Activated T-helper 17 cell treated with anti-CD3 and anti-CD28 coated beads, Interleukin-2, amount 50 U/mL, for 72 hours (primary cell): Measurements from ENCODE around the gene TMEM238L. TPM values are rescaled to one million over a fixed set of nuclear protein-coding genes. Genes with fewer than 3 reads are reported as not detected.

Experiments used
- ATAC-seq: fragments of 150-1000 bp; cut with Tn5 transposase; replicated peaks from 2 replicates; pipeline ENCODE4 v1.10.0; 2021; ENCODE audit warnings: mild to moderate bottlenecking, moderate library complexity
- H3K27ac Mint-ChIP-seq: one replicate; pipeline ENCODE4 v1.8.0; 2022; ENCODE audit warnings: mixed read lengths
- H3K27me3 Mint-ChIP-seq: one replicate; pipeline ENCODE4 v1.8.0; 2022; ENCODE audit warnings: mixed read lengths
- H3K36me3 Mint-ChIP-seq: one replicate; pipeline ENCODE4 v1.8.0; 2022; ENCODE audit warnings: low read depth, mild to moderate bottlenecking, mixed read lengths
- H3K4me1 Mint-ChIP-seq: one replicate; pipeline ENCODE4 v1.8.0; 2022; ENCODE audit warnings: mixed read lengths
- H3K4me3 Mint-ChIP-seq: one replicate; pipeline ENCODE4 v1.8.0; 2022; ENCODE audit warnings: mild to moderate bottlenecking, mixed read lengths
- H3K9me3 Mint-ChIP-seq: one replicate; pipeline ENCODE4 v1.8.0; 2022; ENCODE audit warnings: mixed read lengths
- total RNA-seq, 2 donors: library from RNA; stranded (reverse); gene quantifications; one replicate each; pipeline ENCODE4 v1.2.3, GENCODE V29; 2022

TMEM238L gene
- total RNA-seq, 2 donors from 2014 or later = not detected

DNA sequence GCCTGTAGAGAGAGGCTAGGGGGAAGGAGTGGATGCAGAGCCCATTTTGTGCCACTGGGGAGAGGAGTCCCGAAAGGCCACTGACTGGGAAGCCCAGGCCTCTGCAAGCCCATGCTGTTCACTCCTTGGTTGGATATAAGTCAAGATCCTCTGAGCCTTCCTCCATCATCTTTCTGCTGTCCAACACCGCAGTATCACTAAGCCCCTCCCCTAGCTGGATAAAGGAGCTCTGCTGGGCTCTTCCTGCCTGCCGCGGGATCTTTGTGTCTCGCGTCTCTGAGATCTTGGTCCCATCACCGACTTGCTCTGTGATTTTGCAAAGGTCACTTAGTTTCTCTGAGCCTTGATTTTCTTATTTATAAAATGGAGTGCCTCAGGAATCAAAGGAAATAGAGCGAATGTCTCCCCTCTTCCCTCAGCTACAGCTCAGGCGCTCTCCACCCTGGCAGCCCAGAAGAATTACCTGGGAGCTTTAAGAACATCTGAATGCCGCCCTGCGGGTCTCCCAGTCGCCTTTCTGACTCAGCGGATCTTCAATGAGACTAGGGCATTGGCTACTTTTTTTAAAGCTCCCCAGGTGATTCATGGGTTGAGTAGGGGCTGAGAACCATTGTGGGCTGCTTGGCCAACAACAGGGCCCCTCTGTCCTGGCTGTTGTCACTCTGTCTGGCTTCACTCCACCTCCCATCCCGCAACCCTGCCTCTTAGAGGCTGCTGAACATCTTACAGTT is 48.9 kb downstream of the TMEM238L start:
- no peak for ATAC-seq
- Mint-ChIP-seq H3K36me3 (no peaks in the 10 kb centered on the region), H3K4me1 (no peaks in the 10 kb centered on the region), H3K4me3 (no peak overlapping the region), H3K9me3 (no peaks in the 10 kb centered on the region), H3K27ac (peak overlapping the region; percentile 4), H3K27me3 (no peaks in the 10 kb centered on the region)

DNA sequence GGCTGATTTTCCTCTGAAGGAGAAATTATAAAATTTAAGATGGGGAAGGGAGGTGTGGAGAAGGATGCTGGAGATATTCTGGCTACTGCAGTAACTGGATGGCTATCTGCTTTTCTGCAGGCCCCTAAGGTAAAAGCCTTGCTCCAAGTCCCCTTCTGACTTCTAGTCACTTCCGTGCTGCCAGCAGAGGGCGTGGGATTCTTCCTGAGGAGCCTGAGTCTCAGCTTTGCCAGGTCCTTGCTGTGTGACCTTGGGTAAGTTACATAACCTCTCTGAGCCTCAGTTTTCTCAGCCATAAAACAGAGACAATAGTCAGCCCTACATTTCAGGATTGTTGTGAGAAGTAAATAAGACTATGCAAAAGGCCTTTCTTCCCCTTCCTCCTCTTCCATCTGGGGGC is 49.8 kb downstream of the TMEM238L start:
- no peaks in the 10 kb centered on the region for H3K9me3 Mint-ChIP-seq
- no peak overlapping the region for H3K27ac Mint-ChIP-seq
- H3K36me3 Mint-ChIP-seq = no peaks in the 10 kb centered on the region
- no peaks in the 10 kb centered on the region for H3K27me3 Mint-ChIP-seq
- no peaks in the 10 kb centered on the region for H3K4me1 Mint-ChIP-seq
- peak; percentile 37 for ATAC-seq
- no peak overlapping the region for H3K4me3 Mint-ChIP-seq

DNA sequence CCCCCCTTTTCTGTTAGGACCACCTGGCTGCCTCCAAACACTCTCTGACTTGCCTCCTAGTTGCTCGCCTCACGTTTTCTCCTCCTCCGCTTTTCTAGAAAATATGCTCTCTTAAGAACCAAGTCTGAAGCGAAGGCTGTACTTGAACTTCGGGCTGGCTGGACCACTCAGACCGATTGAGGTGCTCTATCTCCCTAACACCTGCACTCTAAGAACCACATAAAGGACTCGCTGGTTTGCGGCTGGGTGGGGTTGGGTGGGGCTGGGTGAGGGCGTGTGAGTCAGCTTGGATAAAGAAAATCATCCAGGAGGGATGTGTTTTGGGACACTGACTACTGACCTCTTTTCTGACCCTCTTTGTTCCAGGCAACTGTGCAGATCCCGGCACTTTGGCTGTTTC is 51.2 kb downstream of the TMEM238L start:
- Mint-ChIP-seq H3K27me3 (no peaks in the 10 kb centered on the region), H3K36me3 (no peaks in the 10 kb centered on the region), H3K4me1 (no peaks in the 10 kb centered on the region), H3K9me3 (no peaks in the 10 kb centered on the region), H3K27ac (no peak overlapping the region), H3K4me3 (no peak overlapping the region)
- no peak for ATAC-seq

DNA sequence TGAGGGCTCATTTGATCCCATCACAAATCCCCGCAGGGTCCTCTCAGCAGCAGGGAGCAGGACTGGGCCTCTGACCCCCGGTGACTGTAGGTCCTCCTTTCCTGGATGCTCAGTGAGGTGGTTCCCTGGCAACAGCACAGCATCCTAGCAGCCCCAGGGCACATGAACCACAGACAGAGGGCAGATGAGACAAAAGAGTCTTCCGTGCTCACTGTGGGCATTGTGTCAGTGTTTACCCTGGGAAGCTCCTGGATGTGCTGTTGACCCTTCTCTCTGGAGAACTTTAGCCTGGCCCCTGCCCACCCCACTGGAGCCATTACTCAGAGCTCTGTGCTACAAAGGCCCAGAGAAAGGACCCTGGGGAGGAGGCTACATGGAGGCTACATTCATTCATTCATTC is 52.3 kb downstream of the TMEM238L start:
- no peaks in the 10 kb centered on the region for H3K9me3 Mint-ChIP-seq
- no peaks in the 10 kb centered on the region for H3K27me3 Mint-ChIP-seq
- no peaks in the 10 kb centered on the region for H3K36me3 Mint-ChIP-seq
- H3K27ac Mint-ChIP-seq = no peak overlapping the region
- H3K4me1 Mint-ChIP-seq = no peaks in the 10 kb centered on the region
- H3K4me3 Mint-ChIP-seq = no peak overlapping the region
- ATAC-seq = no peak

DNA sequence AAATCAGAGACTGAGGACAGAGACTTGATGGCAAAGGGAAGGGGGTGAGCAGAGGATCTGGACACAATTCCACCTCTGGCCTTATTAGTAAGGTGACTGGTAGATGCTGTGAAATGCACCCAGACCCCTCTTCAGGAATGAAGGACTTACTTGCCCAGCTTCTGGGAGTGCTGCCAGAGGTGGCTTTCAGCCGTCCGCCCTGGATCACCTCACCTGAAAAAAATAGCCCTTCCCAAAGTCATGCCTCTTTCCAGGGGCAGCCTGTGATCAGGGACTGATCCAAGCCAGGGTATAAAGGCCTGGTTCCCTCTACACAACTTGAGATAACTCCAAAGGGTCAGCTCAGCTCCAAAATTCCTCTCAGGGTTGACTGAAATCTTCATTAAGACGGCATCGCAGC is 53.7 kb downstream of the TMEM238L start:
- ATAC-seq = no peak
- Mint-ChIP-seq H3K9me3 (no peaks in the 10 kb centered on the region), H3K4me3 (no peak overlapping the region), H3K4me1 (no peaks in the 10 kb centered on the region), H3K27me3 (no peaks in the 10 kb centered on the region), H3K36me3 (no peaks in the 10 kb centered on the region), H3K27ac (no peak overlapping the region)

DNA sequence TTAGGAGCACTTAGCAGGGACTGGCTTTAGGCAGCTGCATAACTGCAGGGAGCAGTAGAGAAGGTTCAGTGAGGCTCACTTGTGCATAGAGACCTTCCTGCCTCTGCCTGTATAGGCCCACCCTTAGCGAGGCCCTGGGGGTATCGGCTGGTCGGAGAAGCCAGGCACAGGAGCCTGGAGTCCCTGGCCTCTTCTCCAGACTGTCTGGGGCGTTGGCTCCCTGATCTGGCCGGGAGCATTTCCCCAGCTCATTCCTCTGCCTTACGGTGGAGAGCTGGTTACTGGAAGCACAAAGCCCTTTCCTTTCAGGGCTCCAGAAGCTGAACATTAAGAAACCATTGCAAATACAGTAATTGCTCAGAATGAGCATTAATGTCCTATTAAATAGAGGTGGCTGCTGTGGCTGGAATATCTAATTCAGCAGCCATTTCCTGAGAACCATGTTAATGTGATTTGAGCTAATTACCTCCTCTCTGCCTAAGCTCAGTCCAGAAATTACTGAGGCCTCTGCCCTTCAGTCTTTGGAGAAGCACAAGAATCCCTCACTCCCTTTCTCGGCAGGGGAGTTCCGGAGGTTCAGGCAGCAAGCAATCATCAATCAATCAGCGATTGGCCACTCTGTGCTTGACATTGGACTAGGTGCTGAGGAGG is 55.2 kb downstream of the TMEM238L start:
- H3K27ac Mint-ChIP-seq = no peak overlapping the region
- ATAC-seq = no peak
- H3K9me3 Mint-ChIP-seq = no peaks in the 10 kb centered on the region
- H3K4me3 Mint-ChIP-seq = no peak overlapping the region
- H3K4me1 Mint-ChIP-seq = peaks cover 6% of the 10 kb centered on the region
- H3K36me3 Mint-ChIP-seq = no peaks in the 10 kb centered on the region
- no peaks in the 10 kb centered on the region for H3K27me3 Mint-ChIP-seq

DNA sequence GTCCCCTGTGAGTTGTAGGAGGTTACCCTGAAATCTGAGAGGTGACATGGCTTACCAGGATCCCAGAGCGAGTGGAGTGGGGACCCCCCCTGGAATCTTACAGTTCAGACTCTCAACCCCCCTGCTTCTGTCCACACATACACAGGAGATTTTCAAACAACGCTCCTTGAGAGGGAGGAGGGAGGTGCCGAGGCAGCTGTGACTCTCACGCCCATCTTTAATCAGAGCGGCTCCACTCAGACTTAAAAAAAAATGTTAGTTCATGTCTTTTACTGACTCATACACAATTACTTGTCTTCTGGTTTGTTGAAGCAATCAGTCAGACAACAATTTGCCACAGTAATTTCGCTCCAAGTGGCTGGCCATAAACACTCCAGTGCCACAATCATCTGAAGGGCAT is 58.7 kb downstream of the TMEM238L start:
- H3K27me3 Mint-ChIP-seq = no peaks in the 10 kb centered on the region
- no peaks in the 10 kb centered on the region for H3K9me3 Mint-ChIP-seq
- H3K4me1 Mint-ChIP-seq = peaks cover 6% of the 10 kb centered on the region
- no peak overlapping the region for H3K4me3 Mint-ChIP-seq
- H3K27ac Mint-ChIP-seq = no peak overlapping the region
- no peak for ATAC-seq
- no peaks in the 10 kb centered on the region for H3K36me3 Mint-ChIP-seq

Other genes starting within 250 kb of the TMEM238L start
- gene MYH3, start 146.8 kb downstream of the TMEM238L start, total RNA-seq = 1 to 10 TPM; 1.6 to 3.0 TPM
- gene SCO1, start 106.6 kb downstream of the TMEM238L start, total RNA-seq = 10 to 100 TPM; 18.3 to 38.6 TPM
- gene ADPRM, start 106.5 kb downstream of the TMEM238L start, total RNA-seq = 10 to 100 TPM; 10.9 to 11.4 TPM
- gene TMEM220, start 74.1 kb downstream of the TMEM238L start, total RNA-seq = under 1 TPM; 0.40 to 0.41 TPM
- not detected for gene PIRT, start 34.0 kb upstream of the TMEM238L start, total RNA-seq